ENCODE data around the gene RSU1. TPM values are rescaled to one million over a fixed set of nuclear protein-coding genes. Genes with fewer than 3 reads are reported as not detected.

The RSU1 gene
- total and polyA plus RNA-seq, 2 donors (not counting 3 experiments of a cell fraction or from before 2014, with no cell fraction given) = 80.2 to 104 TPM

GRCh38 chr10:16581202-16581601 is 236.0 kb downstream of the RSU1 start:
- Histone ChIP-seq H3K4me1 (ENCODE audit: control insufficient read depth, extremely low read depth, insufficient read depth, low read length) (no peaks in the 10 kb centered on the region), H3K4me3 (replicated peaks in 1 of 3; ENCODE audit: insufficient read depth in 1 of 3, low read depth in 1 of 3, low read length in 3 of 3) (no peak overlapping the region), H3K9me3 (replicated peaks; ENCODE audit: control insufficient read depth, insufficient read depth, low read length) (no peaks in the 10 kb centered on the region), H3K27ac (ENCODE audit: insufficient read depth, low read depth, low read length) (no peak overlapping the region), H3K4me2 (ENCODE audit: insufficient read depth, low read length) (no peak overlapping the region), H3K79me2 (ENCODE audit: control insufficient read depth, insufficient read depth, low read length) (no peaks in the 10 kb centered on the region), H3K27me3 (ENCODE audit: control insufficient read depth in 2 of 2, insufficient read depth in 2 of 2, low read length in 2 of 2) (peaks cover 5 to 7% of the 10 kb centered on the region in 2 experiments), H3K9ac (replicated peaks; ENCODE audit: extremely low read depth, insufficient read depth, low read length) (no peak overlapping the region), H3K36me3 (ENCODE audit: control insufficient read depth in 2 of 2, extremely low read depth in 1 of 2, insufficient read depth in 2 of 2, low read length in 2 of 2) (no peaks in the 10 kb centered on the region), H2AFZ (ENCODE audit: low read depth, low read length) (no peak overlapping the region), H3K9me1 (replicated peaks; ENCODE audit: control insufficient read depth, extremely low read depth, insufficient read depth, low read length) (no peaks in the 10 kb centered on the region), H4K20me1 (replicated peaks; ENCODE audit: control insufficient read depth, extremely low read depth, insufficient read depth, low read length) (no peaks in the 10 kb centered on the region)
- intact Hi-C loops (cut with micrococcal nuclease) (no loop called here), dilution Hi-C loops (cut with MboI; ENCODE audit: extremely low pct_ligation_motif_present, low sequenced_read_pairs) (no loop called here)
- BruUV-seq (replicated peaks) = no TSS peak
- TF ChIP-seq CTCF (IDR thresholded peaks at IDR 0.05; ENCODE audit: extremely low read depth in 1 of 2, insufficient read depth in 1 of 2, low read depth in 1 of 2, low read length in 2 of 2) = no peak
- no peak for TF ChIP-seq FOS (IDR thresholded peaks at IDR 0.05; ENCODE audit: borderline replicate concordance, insufficient read depth, low read length)
- TF ChIP-seq JUN (IDR thresholded peaks at IDR 0.05; ENCODE audit: borderline replicate concordance, insufficient read depth, insufficient read length, low read depth) = no peak
- no peak for TF ChIP-seq GATA2 (IDR thresholded peaks at IDR 0.05; ENCODE audit: insufficient read depth, insufficient read length, low read depth, low read length)
- FAIRE-seq (no peak), DNase-seq (ENCODE audit: low read depth, low spot score) (no peak)
- ChIA-PET POLR2A (no interaction called here), CTCF (no interaction called here)

DNA sequence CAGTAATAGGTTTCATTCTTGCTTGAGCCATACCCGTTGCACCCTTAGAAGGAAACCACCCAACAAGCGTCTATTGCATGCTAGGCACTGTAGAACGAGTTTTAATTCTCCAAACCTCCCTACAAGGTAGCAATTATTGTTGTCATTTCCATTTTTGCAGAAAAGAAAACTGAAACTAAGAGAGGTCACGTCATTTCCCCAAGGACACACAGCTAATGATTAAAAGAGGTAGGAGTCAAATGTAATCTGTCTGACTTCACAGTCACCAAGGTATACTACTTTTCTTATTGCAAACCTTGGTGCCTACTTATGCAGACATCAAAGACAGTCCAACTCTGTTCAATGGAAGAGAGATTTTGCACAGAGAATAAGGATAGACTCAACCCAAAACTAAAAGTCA is 246.5 kb downstream of the RSU1 start:
- Histone ChIP-seq H2AFZ (ENCODE audit: low read depth, low read length) (no peak overlapping the region), H3K9me1 (replicated peaks; ENCODE audit: control insufficient read depth, extremely low read depth, insufficient read depth, low read length) (no peaks in the 10 kb centered on the region), H3K9ac (replicated peaks; ENCODE audit: extremely low read depth, insufficient read depth, low read length) (no peak overlapping the region), H3K27ac (ENCODE audit: insufficient read depth, low read depth, low read length) (no peak overlapping the region), H3K4me2 (ENCODE audit: insufficient read depth, low read length) (no peak overlapping the region), H3K36me3 (ENCODE audit: control insufficient read depth in 2 of 2, extremely low read depth in 1 of 2, insufficient read depth in 2 of 2, low read length in 2 of 2) (no peaks in the 10 kb centered on the region), H3K27me3 (ENCODE audit: control insufficient read depth in 2 of 2, insufficient read depth in 2 of 2, low read length in 2 of 2) (peaks cover 0 to 7% of the 10 kb centered on the region in 2 experiments), H3K4me1 (ENCODE audit: control insufficient read depth, extremely low read depth, insufficient read depth, low read length) (no peaks in the 10 kb centered on the region), H3K4me3 (replicated peaks in 1 of 3; ENCODE audit: insufficient read depth in 1 of 3, low read depth in 1 of 3, low read length in 3 of 3) (no peak overlapping the region), H4K20me1 (replicated peaks; ENCODE audit: control insufficient read depth, extremely low read depth, insufficient read depth, low read length) (no peaks in the 10 kb centered on the region), H3K79me2 (ENCODE audit: control insufficient read depth, insufficient read depth, low read length) (no peaks in the 10 kb centered on the region), H3K9me3 (replicated peaks; ENCODE audit: control insufficient read depth, insufficient read depth, low read length) (no peaks in the 10 kb centered on the region)
- BruUV-seq (replicated peaks) = no TSS peak
- intact Hi-C loops (cut with micrococcal nuclease) = no loop called here
- CTCF ChIA-PET = interaction anchor here (1.5 kb wide), 1 partner anchor 26 kb away, joined by 4 read pairs; no protein-coding TSS in a partner anchor
- FAIRE-seq (no peak), DNase-seq (ENCODE audit: low read depth, low spot score) (no peak)
- no peak for TF ChIP-seq JUN (IDR thresholded peaks at IDR 0.05; ENCODE audit: borderline replicate concordance, insufficient read depth, insufficient read length, low read depth)
- no peak for TF ChIP-seq MYC (IDR thresholded peaks at IDR 0.05; ENCODE audit: low read depth, low read length)
- TF ChIP-seq, protein P1, sequence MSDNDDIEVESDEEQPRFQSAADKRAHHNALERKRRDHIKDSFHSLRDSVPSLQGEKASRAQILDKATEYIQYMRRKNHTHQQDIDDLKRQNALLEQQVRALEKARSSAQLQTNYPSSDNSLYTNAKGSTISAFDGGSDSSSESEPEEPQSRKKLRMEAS (IDR thresholded peaks at IDR 0.05; ENCODE audit: insufficient read depth, insufficient read length) = no peak
- no peak for TF ChIP-seq POLR2A (IDR thresholded peaks at IDR 0.05; ENCODE audit: low read depth, low read length)
- TF ChIP-seq POLR2AphosphoS5 (IDR thresholded peaks at IDR 0.05; ENCODE audit: insufficient read depth, low read depth, low read length) = no peak
- no peak for TF ChIP-seq EZH2 (IDR thresholded peaks at IDR 0.05; ENCODE audit: borderline replicate concordance, low read depth, low read length, severe bottlenecking)
- no peak for TF ChIP-seq CTCF (IDR thresholded peaks at IDR 0.05; ENCODE audit: extremely low read depth in 1 of 2, insufficient read depth in 1 of 2, low read depth in 1 of 2, low read length in 2 of 2)
- no peak for TF ChIP-seq GATA2 (IDR thresholded peaks at IDR 0.05; ENCODE audit: insufficient read depth, insufficient read length, low read depth, low read length)
- TF ChIP-seq FOS (IDR thresholded peaks at IDR 0.05; ENCODE audit: borderline replicate concordance, insufficient read depth, low read length) = no peak
- dilution Hi-C loops (cut with MboI; ENCODE audit: extremely low pct_ligation_motif_present, low sequenced_read_pairs) = no loop called here
- POLR2A ChIA-PET = no interaction called here
